ENCODE results near the gene TDRD12.

The TDRD12 gene

GRCh38 chr19:32824916-32825608, 105.5 kb downstream of the TDRD12 start:
- CTCF ChIA-PET, result interaction anchor here (0.6 to 1.7 kb wide), 6 partner anchors 16 to 525 kb away, joined by 3 to 5 read pairs (median 4); no protein-coding TSS in a partner anchor
- Histone ChIP-seq H3K36me3 (ENCODE audit: control insufficient read depth in 2 of 2, insufficient read depth in 1 of 2, low read length in 2 of 2) (no peaks in the 10 kb centered on the region), H3K4me1 (ENCODE audit: control insufficient read depth, insufficient read depth, low read length) (peaks cover 3% of the 10 kb centered on the region; the same call in 1 of the 2 replicates), H3K27ac (ENCODE audit: extremely low read depth, low read depth, low read length) (no peak overlapping the region), H3K4me3 (ENCODE audit: low read depth, low read length) (no peak overlapping the region), H3K9me3 (ENCODE audit: control insufficient read depth, insufficient read depth, low read depth, low read length) (no peaks in the 10 kb centered on the region)
- POLR2A ChIA-PET, result no interaction called here
- TF ChIP-seq TSHZ1 (tag by site-specific recombination; IDR thresholded peaks at IDR 0.05; ENCODE audit: borderline replicate concordance) (no peak), ZNF473 (tag by site-specific recombination; IDR thresholded peaks at IDR 0.05) (no peak), ZNF558 (tag by site-specific recombination; IDR thresholded peaks at IDR 0.05) (no peak), ZNF530 (tag by site-specific recombination; IDR thresholded peaks at IDR 0.05; ENCODE audit: low read depth) (no peak), ZSCAN16 (tag by site-specific recombination; IDR thresholded peaks at IDR 0.05) (no peak), HOXD13 (CRISPR knock-in tag; IDR thresholded peaks at IDR 0.05; ENCODE audit: borderline replicate concordance) (no peak), ZNF549 (tag by site-specific recombination; IDR thresholded peaks at IDR 0.05) (no peak), ZNF423 (tag by site-specific recombination; IDR thresholded peaks at IDR 0.05) (no peak), KLF9 (tag by site-specific recombination; IDR thresholded peaks at IDR 0.05; ENCODE audit: low read depth) (no peak), ZNF792 (tag by site-specific recombination; IDR thresholded peaks at IDR 0.05) (no peak), ZNF658 (tag by site-specific recombination; IDR thresholded peaks at IDR 0.05) (no peak), ZNF138 (tag by site-specific recombination; IDR thresholded peaks at IDR 0.05; ENCODE audit: borderline replicate concordance) (no peak), ZFP3 (tag by site-specific recombination; IDR thresholded peaks at IDR 0.05; ENCODE audit: low read depth) (no peak), ZNF416 (tag by site-specific recombination; IDR thresholded peaks at IDR 0.05) (no peak), ZNF311 (tag by site-specific recombination; IDR thresholded peaks at IDR 0.05; ENCODE audit: borderline replicate concordance) (no peak), ZNF701 (tag by site-specific recombination; IDR thresholded peaks at IDR 0.05) (no peak), HIC1 (tag by site-specific recombination; IDR thresholded peaks at IDR 0.05) (no peak), ZNF600 (tag by site-specific recombination; IDR thresholded peaks at IDR 0.05) (no peak)

GRCh38 chr19:32828139-32828538, 108.6 kb downstream of the TDRD12 start:
- no peak overlapping the region for H3K4me3 ChIP-seq (ENCODE audit: low read depth, low read length)
- POLR2A ChIA-PET, result no interaction called here
- H3K4me1 ChIP-seq (ENCODE audit: control insufficient read depth, insufficient read depth, low read length), result peaks cover 3% of the 10 kb centered on the region; the same call in 1 of the 2 replicates
- H3K27ac ChIP-seq (ENCODE audit: extremely low read depth, low read depth, low read length), result no peak overlapping the region
- no peaks in the 10 kb centered on the region for H3K36me3 ChIP-seq (ENCODE audit: control insufficient read depth in 2 of 2, insufficient read depth in 1 of 2, low read length in 2 of 2)
- CTCF ChIA-PET, result interaction anchor here (0.9 kb wide), 1 partner anchor 41 kb away, joined by 6 read pairs; no protein-coding TSS in a partner anchor
- peaks cover 3% of the 10 kb centered on the region for H3K9me3 ChIP-seq (ENCODE audit: control insufficient read depth, insufficient read depth, low read depth, low read length)
- TF ChIP-seq ZIC2 (tag by site-specific recombination; IDR thresholded peaks at IDR 0.05) (no peak), ZNF529 (tag by site-specific recombination; IDR thresholded peaks at IDR 0.05; ENCODE audit: insufficient replicate concordance) (no peak), SP2 (tag by site-specific recombination; IDR thresholded peaks at IDR 0.05) (no peak), ZNF26 (tag by site-specific recombination; IDR thresholded peaks at IDR 0.05) (no peak), ZNF837 (tag by site-specific recombination; IDR thresholded peaks at IDR 0.05) (no peak), KLF10 (tag by site-specific recombination; IDR thresholded peaks at IDR 0.05) (no peak), PATZ1 (tag by site-specific recombination; IDR thresholded peaks at IDR 0.05) (no peak), EGR2 (tag by site-specific recombination; IDR thresholded peaks at IDR 0.05; ENCODE audit: low read depth) (no peak), ZNF2 (tag by site-specific recombination; IDR thresholded peaks at IDR 0.05) (no peak)
